ENCODE measurements around the gene DSG3. TPM values are rescaled to one million over a fixed set of nuclear protein-coding genes. Genes with fewer than 3 reads are reported as not detected.

The DSG3 gene
- total RNA-seq, 1 donor from 2014 or later = 1.1 TPM

DNA sequence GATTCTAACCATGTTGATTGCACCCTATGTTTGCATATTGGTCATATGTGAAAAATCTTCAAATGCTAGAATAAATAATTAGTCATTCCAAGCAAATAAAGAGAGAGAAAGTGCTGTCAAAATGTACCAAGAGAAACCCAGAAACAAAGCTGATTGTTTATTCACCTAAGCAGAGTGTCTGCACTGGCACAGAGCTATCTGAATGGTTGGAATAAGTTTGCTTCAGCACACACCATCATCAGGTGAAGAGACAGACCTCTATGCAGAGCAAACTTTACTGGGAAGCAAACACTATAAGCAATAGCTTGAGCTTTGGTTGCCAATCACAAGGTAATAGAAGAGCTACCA lies 45.5 kb upstream of the DSG3 start:
- Mint-ChIP-seq H3K4me3 (no peak overlapping the region), H3K4me1 (ENCODE audit: unreplicated experiment) (peaks cover 18% of the 10 kb centered on the region), H3K36me3 (no peaks in the 10 kb centered on the region), H3K27me3 (no peaks in the 10 kb centered on the region), H3K9me3 (no peaks in the 10 kb centered on the region), H3K27ac (peak overlapping the region; percentile 63)
- TF ChIP-seq, protein P1, sequence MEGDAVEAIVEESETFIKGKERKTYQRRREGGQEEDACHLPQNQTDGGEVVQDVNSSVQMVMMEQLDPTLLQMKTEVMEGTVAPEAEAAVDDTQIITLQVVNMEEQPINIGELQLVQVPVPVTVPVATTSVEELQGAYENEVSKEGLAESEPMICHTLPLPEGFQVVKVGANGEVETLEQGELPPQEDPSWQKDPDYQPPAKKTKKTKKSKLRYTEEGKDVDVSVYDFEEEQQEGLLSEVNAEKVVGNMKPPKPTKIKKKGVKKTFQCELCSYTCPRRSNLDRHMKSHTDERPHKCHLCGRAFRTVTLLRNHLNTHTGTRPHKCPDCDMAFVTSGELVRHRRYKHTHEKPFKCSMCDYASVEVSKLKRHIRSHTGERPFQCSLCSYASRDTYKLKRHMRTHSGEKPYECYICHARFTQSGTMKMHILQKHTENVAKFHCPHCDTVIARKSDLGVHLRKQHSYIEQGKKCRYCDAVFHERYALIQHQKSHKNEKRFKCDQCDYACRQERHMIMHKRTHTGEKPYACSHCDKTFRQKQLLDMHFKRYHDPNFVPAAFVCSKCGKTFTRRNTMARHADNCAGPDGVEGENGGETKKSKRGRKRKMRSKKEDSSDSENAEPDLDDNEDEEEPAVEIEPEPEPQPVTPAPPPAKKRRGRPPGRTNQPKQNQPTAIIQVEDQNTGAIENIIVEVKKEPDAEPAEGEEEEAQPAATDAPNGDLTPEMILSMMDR (conservative IDR thresholded peaks at IDR 0.05) = no peak
- no peak for DNase-seq (ENCODE audit: extremely low spot score, unreplicated experiment)

DNA sequence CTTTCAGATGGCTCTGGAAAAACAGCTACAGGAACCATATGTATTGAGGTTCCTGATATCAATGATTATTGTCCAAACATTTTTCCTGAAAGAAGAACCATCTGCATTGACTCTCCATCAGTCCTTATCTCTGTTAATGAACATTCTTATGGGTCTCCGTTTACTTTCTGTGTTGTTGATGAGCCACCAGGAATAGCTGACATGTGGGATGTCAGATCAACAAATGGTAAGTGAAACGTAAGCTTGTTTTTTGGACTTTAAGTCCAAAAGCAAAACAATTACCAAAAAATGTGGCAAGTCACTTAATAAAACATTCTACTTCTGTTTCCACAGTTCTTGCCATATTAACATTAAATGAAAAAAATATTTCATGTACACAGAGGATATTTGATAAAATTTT lies 44.1 kb upstream of the DSG3 start:
- TF ChIP-seq, protein P1 (conservative IDR thresholded peaks at IDR 0.05) = no peak

DNA sequence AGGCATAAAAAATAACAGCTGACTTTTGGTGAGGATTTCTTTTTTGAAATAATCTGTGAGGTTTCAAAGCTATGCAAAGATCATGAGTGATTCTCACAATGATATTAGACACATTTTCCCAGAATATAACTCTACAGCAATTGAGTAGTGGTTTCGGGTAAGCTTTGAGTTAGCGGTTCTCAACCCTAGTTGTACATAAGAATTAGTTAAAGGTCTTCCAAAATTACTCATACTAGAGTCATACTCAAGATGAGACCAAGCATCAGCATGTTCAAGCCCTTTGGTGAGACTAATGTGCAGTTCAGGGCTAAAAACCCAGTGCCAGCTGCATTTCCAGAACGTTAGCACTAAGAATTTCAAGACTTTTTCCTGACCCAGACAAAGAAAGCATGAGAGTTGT lies 39.9 kb upstream of the DSG3 start:
- Mint-ChIP-seq H3K27me3 (no peaks in the 10 kb centered on the region), H3K4me1 (ENCODE audit: unreplicated experiment) (no peaks in the 10 kb centered on the region), H3K27ac (no peak overlapping the region), H3K36me3 (peaks cover 4% of the 10 kb centered on the region), H3K9me3 (no peaks in the 10 kb centered on the region), H3K4me3 (no peak overlapping the region)
- TF ChIP-seq, protein P1 (conservative IDR thresholded peaks at IDR 0.05) = no peak
- no peak for DNase-seq (ENCODE audit: extremely low spot score, unreplicated experiment)

More for the DNA sequence above, 44.1 kb upstream of the DSG3 start:
- no peaks in the 10 kb centered on the region for H3K36me3 Mint-ChIP-seq
- peak overlapping the region; percentile 20 for H3K27ac Mint-ChIP-seq
- H3K9me3 Mint-ChIP-seq = no peaks in the 10 kb centered on the region
- DNase-seq (ENCODE audit: extremely low spot score, unreplicated experiment) = no peak
- H3K4me1 Mint-ChIP-seq (ENCODE audit: unreplicated experiment) = peaks cover 13% of the 10 kb centered on the region
- no peak overlapping the region for H3K4me3 Mint-ChIP-seq
- H3K27me3 Mint-ChIP-seq = no peaks in the 10 kb centered on the region

DNA sequence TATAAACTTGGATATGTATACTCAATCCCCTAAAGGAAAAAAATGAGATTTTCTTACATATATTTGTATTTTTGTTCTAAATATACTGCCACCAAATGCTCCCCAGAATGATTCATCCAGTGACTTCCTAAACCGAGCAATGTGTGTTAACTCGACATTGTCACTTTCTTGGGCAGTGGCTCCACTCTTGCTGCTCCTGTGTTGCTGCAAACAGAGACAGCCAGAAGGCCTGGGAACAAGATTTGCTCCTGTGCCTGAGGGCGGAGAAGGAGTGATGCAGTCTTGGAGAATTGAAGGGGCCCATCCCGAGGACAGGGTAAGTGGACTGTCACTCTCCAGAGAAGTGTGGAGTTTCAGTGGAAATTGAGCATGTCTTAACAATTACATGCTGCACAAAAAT lies 38.3 kb upstream of the DSG3 start:
- no peak for DNase-seq (ENCODE audit: extremely low spot score, unreplicated experiment)
- Mint-ChIP-seq H3K4me3 (no peak overlapping the region), H3K27ac (peak overlapping the region; percentile 61), H3K9me3 (no peaks in the 10 kb centered on the region), H3K4me1 (ENCODE audit: unreplicated experiment) (no peaks in the 10 kb centered on the region), H3K27me3 (no peaks in the 10 kb centered on the region), H3K36me3 (peaks cover 4% of the 10 kb centered on the region)
- TF ChIP-seq, protein P1 (conservative IDR thresholded peaks at IDR 0.05) = no peak

DNA sequence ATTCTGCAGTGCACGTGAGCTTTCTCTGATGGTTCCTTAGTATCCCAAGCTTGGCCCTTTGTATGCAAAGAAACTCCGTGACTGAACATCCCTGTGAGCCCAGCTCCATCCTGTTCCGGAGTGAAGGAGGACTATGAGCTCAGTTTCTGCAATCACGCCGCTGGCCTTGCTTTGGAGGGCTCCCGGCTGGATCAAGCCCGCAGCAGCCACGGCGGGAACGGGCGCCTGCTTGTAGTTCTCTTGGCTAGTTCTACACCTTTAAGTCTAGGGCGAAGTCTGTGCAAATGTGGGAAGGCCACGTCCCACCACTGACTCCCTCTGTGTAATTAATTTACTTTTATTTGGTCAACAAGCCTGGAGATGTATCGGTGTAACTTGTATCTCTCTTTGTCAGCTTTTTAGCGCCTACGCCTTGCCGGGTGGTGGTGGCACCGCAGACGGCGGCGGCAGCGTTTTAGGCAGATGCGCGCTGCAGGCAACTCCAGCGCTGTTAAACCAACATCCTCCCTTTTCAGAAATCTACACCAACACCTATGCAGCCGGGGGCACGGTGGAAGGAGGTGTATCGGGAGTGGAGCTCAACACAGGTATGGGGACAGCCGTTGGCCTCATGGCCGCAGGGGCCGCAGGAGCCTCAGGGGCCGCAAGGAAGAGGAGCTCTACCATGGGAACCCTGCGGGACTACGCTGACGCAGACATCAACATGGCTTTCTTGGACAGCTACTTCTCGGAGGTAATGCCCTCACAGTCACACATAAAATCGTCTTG lies 36.6 kb upstream of the DSG3 start:
- Mint-ChIP-seq H3K27ac (no peak overlapping the region), H3K4me3 (no peak overlapping the region), H3K9me3 (no peaks in the 10 kb centered on the region), H3K4me1 (ENCODE audit: unreplicated experiment) (no peaks in the 10 kb centered on the region), H3K36me3 (peaks cover 4% of the 10 kb centered on the region), H3K27me3 (no peaks in the 10 kb centered on the region)
- TF ChIP-seq, protein P1 (conservative IDR thresholded peaks at IDR 0.05) = no peak
- DNase-seq (ENCODE audit: extremely low spot score, unreplicated experiment) = no peak
